Kidney epithelial cell (primary cell): ENCODE results near the gene ABI1. TPM values are rescaled to one million over a fixed set of nuclear protein-coding genes. Genes with fewer than 3 reads are reported as not detected.

ENCODE experiments used
- DNase-seq: peaks from one replicate; pipeline ENCODE4 v3.0.0-alpha.2; 2010; ENCODE audit warnings: low read depth
- H3K27me3 ChIP-seq: 2 replicates; pipeline ENCODE4 v1.6.0; 2011; ENCODE audit warnings: low read length; ENCODE audit not compliant: control insufficient read depth, insufficient read depth
- H3K36me3 ChIP-seq: 2 replicates; pipeline ENCODE4 v1.5.1; 2011; ENCODE audit warnings: low read length; ENCODE audit not compliant: control insufficient read depth, insufficient read depth
- H3K4me3 ChIP-seq: 2 replicates; pipeline ENCODE4 v1.5.1; 2011; ENCODE audit warnings: low read depth, mild to moderate bottlenecking, control low read depth, low read length
- total RNA-seq: library from RNA; depleted of rRNA; stranded (reverse); fragments of >200 nt; gene quantifications from 2 replicates; pipeline ENCODE4 v1.2.3, GENCODE V29; 2015
- TF ChIP-seq, protein P1 (sequence below): IDR thresholded peaks from 2 replicates; pipeline ENCODE4 v1.5.1; 2011; ENCODE audit warnings: mild to moderate bottlenecking, moderate library complexity, low read length, control low read depth, inconsistent platforms; ENCODE audit not compliant: insufficient read depth, poor library complexity, severe bottlenecking

ABI1 gene
- total RNA-seq, 1 donor from 2014 or later, result 41.6 TPM

- no peaks in the 10 kb centered on the region for H3K27me3 ChIP-seq
- no peak for DNase-seq
- TF ChIP-seq, protein P1, sequence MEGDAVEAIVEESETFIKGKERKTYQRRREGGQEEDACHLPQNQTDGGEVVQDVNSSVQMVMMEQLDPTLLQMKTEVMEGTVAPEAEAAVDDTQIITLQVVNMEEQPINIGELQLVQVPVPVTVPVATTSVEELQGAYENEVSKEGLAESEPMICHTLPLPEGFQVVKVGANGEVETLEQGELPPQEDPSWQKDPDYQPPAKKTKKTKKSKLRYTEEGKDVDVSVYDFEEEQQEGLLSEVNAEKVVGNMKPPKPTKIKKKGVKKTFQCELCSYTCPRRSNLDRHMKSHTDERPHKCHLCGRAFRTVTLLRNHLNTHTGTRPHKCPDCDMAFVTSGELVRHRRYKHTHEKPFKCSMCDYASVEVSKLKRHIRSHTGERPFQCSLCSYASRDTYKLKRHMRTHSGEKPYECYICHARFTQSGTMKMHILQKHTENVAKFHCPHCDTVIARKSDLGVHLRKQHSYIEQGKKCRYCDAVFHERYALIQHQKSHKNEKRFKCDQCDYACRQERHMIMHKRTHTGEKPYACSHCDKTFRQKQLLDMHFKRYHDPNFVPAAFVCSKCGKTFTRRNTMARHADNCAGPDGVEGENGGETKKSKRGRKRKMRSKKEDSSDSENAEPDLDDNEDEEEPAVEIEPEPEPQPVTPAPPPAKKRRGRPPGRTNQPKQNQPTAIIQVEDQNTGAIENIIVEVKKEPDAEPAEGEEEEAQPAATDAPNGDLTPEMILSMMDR, result no peak
- H3K36me3 ChIP-seq, result no peaks in the 10 kb centered on the region
- no peak overlapping the region for H3K4me3 ChIP-seq
These were observed 18.9 kb downstream of the ABI1 start for GRCh38 chr10:26841733-26842317.

- Histone ChIP-seq H3K27me3 (no peaks in the 10 kb centered on the region), H3K36me3 (no peaks in the 10 kb centered on the region), H3K4me3 (no peak overlapping the region)
- no peak for DNase-seq
- TF ChIP-seq, protein P1, result no peak
These were observed 19.6 kb downstream of the ABI1 start for GRCh38 chr10:26840938-26841732.

- Histone ChIP-seq H3K36me3 (no peaks in the 10 kb centered on the region), H3K27me3 (no peaks in the 10 kb centered on the region), H3K4me3 (no peak overlapping the region)
- TF ChIP-seq, protein P1, result no peak
- no peak for DNase-seq
These were observed 20.7 kb downstream of the ABI1 start for GRCh38 chr10:26839966-26840627.

DNA sequence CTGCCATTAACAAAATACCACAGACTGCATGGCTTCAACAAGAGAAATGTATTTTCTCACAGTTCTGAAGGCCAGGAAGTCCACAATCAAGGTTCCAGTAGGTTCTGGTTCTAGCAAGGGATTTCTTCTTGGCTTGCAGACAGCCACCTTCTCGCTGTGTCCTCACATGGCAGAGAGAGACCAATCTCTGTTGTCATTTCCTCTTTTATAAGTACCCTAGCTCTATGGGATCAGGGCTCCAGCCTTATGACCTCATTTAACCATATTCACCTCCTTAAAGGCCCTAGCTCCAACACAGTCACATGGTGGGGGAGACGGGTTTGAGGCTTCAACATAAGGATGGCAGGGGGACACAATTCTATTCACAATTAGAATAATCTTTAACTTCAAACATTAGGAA is 23.6 kb downstream of the ABI1 start:
- TF ChIP-seq, protein P1, result no peak
- no peak overlapping the region for H3K4me3 ChIP-seq
- no peak for DNase-seq
- no peaks in the 10 kb centered on the region for H3K36me3 ChIP-seq
- no peaks in the 10 kb centered on the region for H3K27me3 ChIP-seq

GRCh38 chr10:26835025-26835424 is 25.7 kb downstream of the ABI1 start:
- DNase-seq, result no peak
- TF ChIP-seq, protein P1, result no peak
- no peak overlapping the region for H3K4me3 ChIP-seq

More at GRCh38 chr10:26835025-26835424, 25.7 kb downstream of the ABI1 start:
- H3K36me3 ChIP-seq, result no peaks in the 10 kb centered on the region
- no peaks in the 10 kb centered on the region for H3K27me3 ChIP-seq
